Testis (tissue), 2 donors: Measurements from ENCODE around the gene TRIL.

ENCODE experiments used
- CTCF ChIP-seq, 3 experiments: fragments of 450-650 bp in 2 of 3; fragments of 200-600 bp in 1 of 3; sonication (generic) in 1 of 3; IDR thresholded peaks; one replicate each; pipeline ENCODE4 v1.5.1; 2016 to 2019; ENCODE audit warnings: antibody characterized with exemption in 3 of 3, mild to moderate bottlenecking in 2 of 3, moderate library complexity in 1 of 3
- POLR2A ChIP-seq: fragments of 450-650 bp; IDR thresholded peaks from one replicate; pipeline ENCODE4 v1.6.1; 2017; ENCODE audit warnings: antibody characterized with exemption, mild to moderate bottlenecking, moderate library complexity

- TF ChIP-seq CTCF (IDR thresholded peaks at IDR 0.05) (no peak), POLR2A (no peak)
These were observed 21.0 kb downstream of the TRIL start for GRCh38 chr7:28937103-28937502.
